B cell (primary cell): Measurements from ENCODE around the gene TMEM106C. TPM values are rescaled to one million over a fixed set of nuclear protein-coding genes. Genes with fewer than 3 reads are reported as not detected.

Experiments
- ATAC-seq: fragments of 200-7000 bp; cut with Tn5 transposase; one replicate; pipeline ENCODE4 v1.10.0; 2021; ENCODE audit warnings: low read depth, mild to moderate bottlenecking, moderate number of reproducible peaks, moderate library complexity
- CTCF ChIA-PET: fragments of 350-600 bp; sonication (Branson Sonifier 250); formaldehyde crosslinking; loops from one replicate; lab custom pipeline; 2021; ENCODE audit warnings: antibody characterized with exemption, inconsistent platforms; lab: Charles Lee
- POLR2A ChIA-PET: fragments of 350-600 bp; sonication (Branson Sonifier 250); formaldehyde crosslinking; loops from one replicate; lab custom pipeline; 2021; ENCODE audit warnings: antibody characterized with exemption; lab: Charles Lee
- DNase-seq: peaks from one replicate; pipeline ENCODE4 v3.0.0; 2013
- H2AFZ ChIP-seq: 2 replicates; pipeline ENCODE4 v1.6.1; 2012; ENCODE audit warnings: mild to moderate bottlenecking, low read depth, low read length; ENCODE audit not compliant: insufficient read depth, poor library complexity, severe bottlenecking
- H3K27ac ChIP-seq, 2 donors: 1 replicate in 1 of 2; 2 replicates in 1 of 2; pipeline ENCODE4 v1.5.1; 2012 to 2013; ENCODE audit warnings: low read length in 2 of 2, mild to moderate bottlenecking in 2 of 2, moderate library complexity in 1 of 2
- H3K27me3 ChIP-seq, 4 experiments: fragments of 200-600 bp in 1 of 4; sonication (generic) in 1 of 4; replicated peaks in 1 of 4; 1 replicate in 2 of 4; 2 replicates in 2 of 4; pipeline versions ENCODE4 v1.6.1 to v1.7.0; 2013 to 2016; ENCODE audit warnings: low read length in 3 of 4, mild to moderate bottlenecking in 2 of 4, mixed read lengths in 1 of 4, moderate library complexity in 1 of 4; ENCODE audit not compliant: insufficient read depth in 4 of 4, control insufficient read depth in 3 of 4; ENCODE audit errors: control extremely low read depth in 1 of 4
- H3K36me3 ChIP-seq, 2 experiments: replicated peaks in 1 of 2; 1 replicate in 1 of 2; 2 replicates in 1 of 2; pipeline versions ENCODE4 v1.6.1 to v1.7.1; 2013; ENCODE audit warnings: low read length in 1 of 2; ENCODE audit not compliant: insufficient read depth in 2 of 2, control insufficient read depth in 1 of 2; ENCODE audit errors: control extremely low read depth in 1 of 2, extremely low read depth in 1 of 2
- H3K4me1 ChIP-seq, 2 donors: fragments of 200-600 bp in 1 of 2; sonication (generic) in 1 of 2; 1 replicate in 1 of 2; 2 replicates in 1 of 2; pipeline versions ENCODE4 v1.5.1 to v1.6.1; 2013 to 2017; ENCODE audit warnings: low read length in 2 of 2; ENCODE audit not compliant: control insufficient read depth in 2 of 2, insufficient read depth in 2 of 2
- H3K4me2 ChIP-seq: replicated peaks from 2 replicates; pipeline ENCODE3; 2012; ENCODE audit warnings: mild to moderate bottlenecking, low read depth, low read length; ENCODE audit not compliant: poor library complexity, severe bottlenecking
- H3K4me3 ChIP-seq, 5 experiments: fragments of 200-600 bp in 1 of 5; sonication (generic) in 1 of 5; 1 replicate in 3 of 5; 2 replicates in 2 of 5; pipeline versions ENCODE4 v1.5.1 to v1.7.0; 2011 to 2016; ENCODE audit warnings: low read length in 4 of 5, mild to moderate bottlenecking in 4 of 5, low read depth in 2 of 5, control low read depth in 1 of 5, moderate library complexity in 1 of 5; ENCODE audit not compliant: insufficient read depth in 1 of 5; ENCODE audit errors: control extremely low read depth in 1 of 5, extremely low read depth in 1 of 5
- H3K79me2 ChIP-seq: fragments of 200-600 bp; sonication (generic); one replicate; pipeline ENCODE4 v1.6.0; 2016; ENCODE audit warnings: low read length; ENCODE audit not compliant: control insufficient read depth, insufficient read depth
- H3K9ac ChIP-seq: fragments of 200-600 bp; sonication (generic); 2 replicates; pipeline ENCODE4 v1.6.1; 2017; ENCODE audit warnings: mild to moderate bottlenecking, low read length, moderate library complexity
- H3K9me3 ChIP-seq, 3 donors: one replicate each; pipeline versions ENCODE4 v1.6.1 to v1.7.1; 2013; ENCODE audit warnings: low read length in 2 of 3; ENCODE audit not compliant: control insufficient read depth in 2 of 3, insufficient read depth in 1 of 3; ENCODE audit errors: control extremely low read depth in 1 of 3
- H4K20me1 ChIP-seq: 2 replicates; pipeline ENCODE4 v1.6.0; 2012; ENCODE audit warnings: mild to moderate bottlenecking, low read length; ENCODE audit not compliant: insufficient read depth, control insufficient read depth, poor library complexity, severe bottlenecking
- H3K27ac Mint-ChIP-seq: one replicate; pipeline ENCODE4 v1.8.0; 2021; ENCODE audit warnings: mixed read lengths
- H3K27me3 Mint-ChIP-seq: one replicate; pipeline ENCODE4 v1.8.0; 2021; ENCODE audit warnings: mixed read lengths
- H3K4me1 Mint-ChIP-seq: one replicate; pipeline ENCODE4 v1.8.0; 2021; ENCODE audit warnings: mixed read lengths
- H3K4me3 Mint-ChIP-seq: one replicate; pipeline ENCODE4 v1.8.0; 2021; ENCODE audit warnings: mixed read lengths
- H3K9me3 Mint-ChIP-seq: one replicate; pipeline ENCODE4 v1.8.0; 2022; ENCODE audit warnings: mixed read lengths; ENCODE audit not compliant: insufficient read depth
- CTCF ChIP-seq: fragments of 200-600 bp; IDR thresholded peaks from one replicate; pipeline ENCODE4 v1.8.0; 2022; ENCODE audit warnings: antibody characterized with exemption, mild to moderate bottlenecking
- EZH2 ChIP-seq: IDR thresholded peaks from 2 replicates; pipeline ENCODE4 v1.6.1; 2012; ENCODE audit warnings: borderline replicate concordance, low read depth, mild to moderate bottlenecking, moderate library complexity, low read length; ENCODE audit not compliant: insufficient read depth, poor library complexity, severe bottlenecking
- WGBS: methylation state at CpG from one replicate; pipeline ENCODE4 v1.1.5; 2013; ENCODE audit warnings: missing lambda C conversion rate; ENCODE audit not compliant: insufficient coverage; 5-methylcytosine and 5-hydroxymethylcytosine counted together
- intact Hi-C: fragments of 100-400 bp; cut with micrococcal nuclease; formaldehyde crosslinking; loops from one replicate; pipeline ENCODE4 v1.10.0; 2022
- polyA plus RNA-seq: library from polyadenylated mRNA; depleted of rRNA; stranded (reverse); fragments of >200 nt; gene quantifications from 2 replicates; pipeline ENCODE4 v1.2.3, GENCODE V29; 2012
- total RNA-seq, 2 donors: library from RNA; stranded (reverse); fragments of 120-200 nt in 1 of 2; gene quantifications; 1 replicate in 1 of 2; 2 replicates in 1 of 2; pipeline versions ENCODE4 v1.2.3 to v1.2.4, GENCODE V29; 2013 to 2022

TMEM106C gene
- total and polyA plus RNA-seq, 2 donors (not counting 1 experiment from before 2014, with no cell fraction given) = 37.5 to 44.2 TPM

- peaks cover 27 to 49% of the 10 kb centered on the region in 2 donors for H3K4me1 ChIP-seq
- H3K9me3 ChIP-seq = no peaks in the 10 kb centered on the region
- DNase-seq (no peak), ATAC-seq (no peak)
- no peak overlapping the region for H3K9ac ChIP-seq
- ChIA-PET POLR2A (no interaction called here), CTCF (interaction anchor here (1.6 kb wide), 1 partner anchor 28 kb away, joined by 4 read pairs; no protein-coding TSS in a partner anchor)
- peak overlapping the region; percentile 47 for H3K27ac Mint-ChIP-seq
- no peak overlapping the region for H3K4me3 Mint-ChIP-seq
- H3K9me3 Mint-ChIP-seq = no peaks in the 10 kb centered on the region
- H3K36me3 ChIP-seq = no peaks in the 10 kb centered on the region
- peaks cover 0 to 11% (median 3%) of the 10 kb centered on the region in 4 experiments for H3K27me3 ChIP-seq
- no peak overlapping the region for H3K27ac ChIP-seq
- no peak overlapping the region for H3K4me2 ChIP-seq
- no peak overlapping the region for H2AFZ ChIP-seq
- TF ChIP-seq CTCF (no peak), EZH2 (no peak)
- peaks cover 38% of the 10 kb centered on the region for H3K4me1 Mint-ChIP-seq
- no peaks in the 10 kb centered on the region for H3K79me2 ChIP-seq
- intact Hi-C loops = no loop called here
- H3K27me3 Mint-ChIP-seq = peaks cover 4% of the 10 kb centered on the region
- no peak overlapping the region for H3K4me3 ChIP-seq
- 96% methylated on average over 13 of the region's 15 CpGs for WGBS
- no peaks in the 10 kb centered on the region for H4K20me1 ChIP-seq
These were observed 25.0 kb downstream of the TMEM106C start for GRCh38 chr12:47988073-47989022.

- POLR2A ChIA-PET = no interaction called here
- Mint-ChIP-seq H3K27ac (peak overlapping the region; percentile 47), H3K4me3 (no peak overlapping the region), H3K27me3 (peaks cover 9% of the 10 kb centered on the region), H3K4me1 (peaks cover 38% of the 10 kb centered on the region), H3K9me3 (no peaks in the 10 kb centered on the region)
- Histone ChIP-seq H3K9ac (no peak overlapping the region), H3K4me3 (no peak overlapping the region), H3K4me1 (peaks cover 27 to 49% of the 10 kb centered on the region in 2 donors), H3K36me3 (no peaks in the 10 kb centered on the region), H3K9me3 (peaks cover 0 to 4% (median 0%) of the 10 kb centered on the region in 3 donors), H3K27ac (no peak overlapping the region), H4K20me1 (no peaks in the 10 kb centered on the region), H3K4me2 (peak overlapping the region; percentile 59), H2AFZ (no peak overlapping the region), H3K79me2 (no peaks in the 10 kb centered on the region), H3K27me3 (peaks cover 0 to 18% (median 4%) of the 10 kb centered on the region in 4 experiments)
- ATAC-seq (no peak), DNase-seq (no peak)
- CTCF ChIA-PET = interaction anchor here (1.6 kb wide), 1 partner anchor 28 kb away, joined by 4 read pairs; no protein-coding TSS in a partner anchor
- 97% methylated on average over 6 of the region's 8 CpGs for WGBS
- intact Hi-C loops = no loop called here
- TF ChIP-seq EZH2 = no peak
These were observed 25.6 kb downstream of the TMEM106C start for GRCh38 chr12:47989023-47989417.
